Anterior cingulate cortex (tissue), 58 donors: ENCODE measurements around the gene TLE7.
A peak's percentile ranks its signal among the peaks of the same experiment; 100 is the strongest.

ENCODE experiments used
- DNase-seq, 58 donors: peaks; one replicate each; lab custom pipeline; 2025; lab: John Stamatoyannopoulos, UW

The TLE7 gene

GRCh38 chr16:71421911-71422310, 19.9 kb downstream of the TLE7 start:
- DNase-seq = no peak

GRCh38 chr16:71414038-71414437, 27.8 kb downstream of the TLE7 start:
- DNase-seq = no peak

- no peak for DNase-seq
Observed at GRCh38 chr16:71413341-71413740, 28.5 kb downstream of the TLE7 start.

- DNase-seq = peak in 46 of 58 donors; percentile 4 to 78 (median 26)
Observed at GRCh38 chr16:71412270-71413160, 29.3 kb downstream of the TLE7 start.

- no peak for DNase-seq
Observed at GRCh38 chr16:71410146-71410545, 31.7 kb downstream of the TLE7 start.

- no peak for DNase-seq
Observed at GRCh38 chr16:71409011-71409775, 32.7 kb downstream of the TLE7 start.

GRCh38 chr16:71408536-71408935, 33.3 kb downstream of the TLE7 start:
- no peak for DNase-seq

- DNase-seq = no peak
Observed at GRCh38 chr16:71407731-71408130, 34.1 kb downstream of the TLE7 start.

GRCh38 chr16:71406724-71407123, 35.1 kb downstream of the TLE7 start:
- DNase-seq = no peak

- DNase-seq = no peak
Observed at GRCh38 chr16:71406316-71406715, 35.5 kb downstream of the TLE7 start.

GRCh38 chr16:71404364-71404763, 37.5 kb downstream of the TLE7 start:
- no peak for DNase-seq

GRCh38 chr16:71402674-71403073, 39.2 kb downstream of the TLE7 start:
- DNase-seq = no peak

- DNase-seq = no peak
Observed at GRCh38 chr16:71402007-71402406, 39.8 kb downstream of the TLE7 start.

- no peak for DNase-seq
Observed at GRCh38 chr16:71399801-71400563, 41.9 kb downstream of the TLE7 start.

GRCh38 chr16:71396594-71396993, 45.3 kb downstream of the TLE7 start:
- no peak for DNase-seq

- no peak for DNase-seq
Observed at GRCh38 chr16:71389330-71389729, 52.5 kb downstream of the TLE7 start.

- DNase-seq = no peak
Observed at GRCh38 chr16:71387045-71387871, 54.6 kb downstream of the TLE7 start.

- DNase-seq = no peak
Observed at GRCh38 chr16:71384073-71384724, 57.7 kb downstream of the TLE7 start.

- no peak for DNase-seq
Observed at GRCh38 chr16:71383054-71383773, 58.6 kb downstream of the TLE7 start.
